Duodenal mucosa (tissue), 2 donors: ENCODE data around the gene FAAP24.
"Not testable (repeated sequence)": the region's sequence is repeated elsewhere in the genome, so short reads cannot be mapped to it uniquely, and the experiment has no call there.

Experiments used
- H3K27ac ChIP-seq: one replicate; pipeline ENCODE4 v1.7.0; 2013; ENCODE audit warnings: low read depth, low read length
- H3K27me3 ChIP-seq, 2 donors: one replicate each; pipeline ENCODE4 v1.7.0; 2013; ENCODE audit warnings: low read length in 2 of 2, control low read depth in 1 of 2; ENCODE audit not compliant: insufficient read depth in 2 of 2, control insufficient read depth in 1 of 2
- H3K36me3 ChIP-seq, 2 donors: one replicate each; pipeline ENCODE4 v1.7.0; 2013; ENCODE audit warnings: low read length in 2 of 2, control low read depth in 1 of 2; ENCODE audit not compliant: insufficient read depth in 2 of 2, control insufficient read depth in 1 of 2
- H3K4me1 ChIP-seq, 2 donors: one replicate each; pipeline ENCODE4 v1.7.0; 2013; ENCODE audit warnings: low read length in 2 of 2, control low read depth in 1 of 2; ENCODE audit not compliant: insufficient read depth in 2 of 2, control insufficient read depth in 1 of 2
- H3K4me3 ChIP-seq, 2 donors: one replicate each; pipeline ENCODE4 v1.7.0; 2013; ENCODE audit warnings: low read length in 2 of 2, low read depth in 1 of 2
- H3K9ac ChIP-seq, 2 donors: one replicate each; pipeline ENCODE4 v1.7.0; 2013; ENCODE audit warnings: low read length in 2 of 2, low read depth in 1 of 2
- H3K9me3 ChIP-seq, 2 donors: one replicate each; pipeline ENCODE4 v1.7.0; 2013; ENCODE audit warnings: low read length in 2 of 2, control low read depth in 1 of 2; ENCODE audit not compliant: control insufficient read depth in 1 of 2

Gene FAAP24

GRCh38 chr19:32969549-32969948, 2.5 kb upstream of the FAAP24 start:
- H3K27me3 ChIP-seq = no peaks in the 10 kb centered on the region
- H3K9me3 ChIP-seq = no peaks in the 10 kb centered on the region
- H3K4me3 ChIP-seq = no peak overlapping the region
- H3K4me1 ChIP-seq = peaks cover 5 to 8% of the 10 kb centered on the region in 2 donors
- H3K36me3 ChIP-seq = peaks cover 0 to under 1% of the 10 kb centered on the region in 2 donors
- no peak overlapping the region for H3K27ac ChIP-seq
- H3K9ac ChIP-seq = no peak overlapping the region

GRCh38 chr19:32971012-32971595, 938 bp upstream of the FAAP24 start:
- Histone ChIP-seq H3K27ac (no peak overlapping the region), H3K36me3 (no peaks in the 10 kb centered on the region), H3K9ac (peak overlapping the region; percentile 65 to 86), H3K4me1 (peaks cover 5 to 8% of the 10 kb centered on the region in 2 donors), H3K27me3 (no peaks in the 10 kb centered on the region), H3K4me3 (peak overlapping the region; percentile 88 to 92), H3K9me3 (no peaks in the 10 kb centered on the region)

GRCh38 chr19:32976223-32976805, 4.3 kb downstream of the FAAP24 start:
- Histone ChIP-seq H3K9ac (no peak overlapping the region), H3K27me3 (no peaks in the 10 kb centered on the region), H3K9me3 (no peaks in the 10 kb centered on the region), H3K4me3 (no peak overlapping the region), H3K27ac (no peak overlapping the region), H3K4me1 (peaks cover under 1 to 9% of the 10 kb centered on the region in 2 donors), H3K36me3 (peaks cover 0 to 14% of the 10 kb centered on the region in 2 donors)

- no peak overlapping the region for H3K27ac ChIP-seq
- H3K27me3 ChIP-seq = no peaks in the 10 kb centered on the region
- no peak overlapping the region for H3K9ac ChIP-seq
- H3K4me3 ChIP-seq = no peak overlapping the region
- peaks cover 0 to 8% of the 10 kb centered on the region in 2 donors for H3K4me1 ChIP-seq
- no peaks in the 10 kb centered on the region for H3K9me3 ChIP-seq
- peaks cover 0 to 14% of the 10 kb centered on the region in 2 donors for H3K36me3 ChIP-seq
These were observed 5.2 kb downstream of the FAAP24 start for GRCh38 chr19:32977280-32977679.

- not testable (repeated sequence) for H3K27ac ChIP-seq, H3K9me3 ChIP-seq, H3K4me3 ChIP-seq, H3K27me3 ChIP-seq, H3K4me1 ChIP-seq, H3K9ac ChIP-seq
- peaks cover 0 to 14% of the 10 kb centered on the region in 2 donors for H3K36me3 ChIP-seq
These were observed 5.8 kb downstream of the FAAP24 start for GRCh38 chr19:32977813-32978212.

- not testable (repeated sequence) for H3K4me3 ChIP-seq, H3K27ac ChIP-seq, H3K4me1 ChIP-seq, H3K9ac ChIP-seq, H3K9me3 ChIP-seq, H3K27me3 ChIP-seq
- peaks cover 0 to 14% of the 10 kb centered on the region in 2 donors for H3K36me3 ChIP-seq
These were observed 7.8 kb downstream of the FAAP24 start for GRCh38 chr19:32979807-32980206.

GRCh38 chr19:32982488-32982887, 10.4 kb downstream of the FAAP24 start:
- not testable (repeated sequence) for H3K9me3 ChIP-seq, H3K9ac ChIP-seq, H3K27ac ChIP-seq, H3K4me3 ChIP-seq, H3K4me1 ChIP-seq, H3K27me3 ChIP-seq
- H3K36me3 ChIP-seq = peaks cover 0 to 26% of the 10 kb centered on the region in 2 donors

GRCh38 chr19:32988254-32988653, 16.2 kb downstream of the FAAP24 start:
- not testable (repeated sequence) for H3K9ac ChIP-seq, H3K27ac ChIP-seq, H3K4me3 ChIP-seq, H3K4me1 ChIP-seq, H3K9me3 ChIP-seq, H3K27me3 ChIP-seq
- H3K36me3 ChIP-seq = peaks cover 0 to 55% of the 10 kb centered on the region in 2 donors

- Histone ChIP-seq H3K27me3 (no peaks in the 10 kb centered on the region), H3K9ac (no peak overlapping the region), H3K4me3 (no peak overlapping the region), H3K9me3 (no peaks in the 10 kb centered on the region), H3K27ac (no peak overlapping the region), H3K36me3 (peaks cover 0 to 58% of the 10 kb centered on the region in 2 donors), H3K4me1 (no peaks in the 10 kb centered on the region)
These were observed 16.7 kb downstream of the FAAP24 start for GRCh38 chr19:32988724-32989123.

GRCh38 chr19:32995966-32996365, 23.9 kb downstream of the FAAP24 start:
- H3K9ac ChIP-seq, H3K27ac ChIP-seq, H3K9me3 ChIP-seq, H3K4me3 ChIP-seq, H3K4me1 ChIP-seq, H3K27me3 ChIP-seq: not testable (repeated sequence)
- peaks cover 0 to 58% of the 10 kb centered on the region in 2 donors for H3K36me3 ChIP-seq
